Smooth muscle cell (in vitro differentiated cells): ENCODE results near the gene TRIM31. TPM values are rescaled to one million over a fixed set of nuclear protein-coding genes. Genes with fewer than 3 reads are reported as not detected.

Source experiments
- DNase-seq: peaks from one replicate; lab custom pipeline; 2025; ENCODE audit not compliant: unreplicated experiment; lab: John Stamatoyannopoulos, UW
- H2AFZ ChIP-seq: fragments of 200-600 bp; sonication (generic); 2 replicates; pipeline ENCODE4 v1.6.0; 2016; ENCODE audit warnings: antibody characterized with exemption, low read depth, mild to moderate bottlenecking
- H3F3A ChIP-seq: fragments of 200-600 bp; sonication (generic); 2 replicates; pipeline ENCODE4 v1.6.0; 2017; ENCODE audit warnings: antibody characterized with exemption, low read depth
- H3K27ac ChIP-seq: fragments of 200-600 bp; sonication (generic); 2 replicates; pipeline ENCODE4 v1.5.1; 2016; ENCODE audit warnings: low read depth, mild to moderate bottlenecking
- H3K27me3 ChIP-seq: fragments of 200-600 bp; sonication (generic); 2 replicates; pipeline ENCODE4 v1.6.1; 2016; ENCODE audit warnings: low read depth, mild to moderate bottlenecking
- H3K36me3 ChIP-seq: fragments of 200-600 bp; sonication (generic); 2 replicates; pipeline ENCODE4 v1.5.1; 2016; ENCODE audit warnings: low read depth
- H3K4me1 ChIP-seq: fragments of 200-600 bp; sonication (generic); 2 replicates; pipeline ENCODE4 v1.5.1; 2016; ENCODE audit warnings: low read depth
- H3K4me2 ChIP-seq: fragments of 200-600 bp; sonication (generic); 2 replicates; pipeline ENCODE4 v1.6.0; 2016; ENCODE audit warnings: mild to moderate bottlenecking
- H3K4me3 ChIP-seq: fragments of 200-600 bp; sonication (generic); 2 replicates; pipeline ENCODE4 v1.5.1; 2016; ENCODE audit warnings: mild to moderate bottlenecking
- H3K79me2 ChIP-seq: fragments of 200-600 bp; sonication (generic); 2 replicates; pipeline ENCODE4 v1.6.0; 2016; ENCODE audit warnings: low read depth, mild to moderate bottlenecking
- H3K9ac ChIP-seq: fragments of 200-600 bp; sonication (generic); 2 replicates; pipeline ENCODE4 v1.6.0; 2016; ENCODE audit warnings: low read depth
- H3K9me3 ChIP-seq: fragments of 200-600 bp; sonication (generic); replicated peaks from 2 replicates; pipeline ENCODE4 v1.5.1; 2016; ENCODE audit warnings: low read depth
- H4K20me1 ChIP-seq: fragments of 200-600 bp; sonication (generic); 2 replicates; pipeline ENCODE4 v1.6.0; 2016; ENCODE audit warnings: low read depth
- WGBS: methylation state at CpG from one replicate; pipeline ENCODE4 v1.1.7; 2016; ENCODE audit warnings: low lambda C conversion rate; 5-methylcytosine and 5-hydroxymethylcytosine counted together
- polyA plus RNA-seq: library from polyadenylated mRNA; unstranded; fragments of >200 nt; fragmentation: Nextera tagmentation; extraction: Ambion mirVana; gene quantifications from 2 replicates; pipeline ENCODE4 v1.2.1, GENCODE V29; 2016
- total RNA-seq: library from RNA; depleted of rRNA; stranded (reverse); fragments of >200 nt; gene quantifications from 2 replicates; pipeline ENCODE4 v1.2.3, GENCODE V29; 2014
- TF ChIP-seq, protein P1 (sequence below): fragments of 200-600 bp; sonication (generic); IDR thresholded peaks from 2 replicates; pipeline ENCODE4 v1.5.1; 2017; ENCODE audit warnings: borderline replicate concordance, mild to moderate bottlenecking, antibody characterized with exemption; ENCODE audit not compliant: insufficient read depth, poor library complexity, severe bottlenecking

The TRIM31 gene
- total and polyA plus RNA-seq, 2 experiments from 2014 or later, result 0.18 TPM; not detected in 1

GRCh38 chr6:30112402-30112994 lies 392 bp downstream of the TRIM31 start:
- TF ChIP-seq, protein P1, sequence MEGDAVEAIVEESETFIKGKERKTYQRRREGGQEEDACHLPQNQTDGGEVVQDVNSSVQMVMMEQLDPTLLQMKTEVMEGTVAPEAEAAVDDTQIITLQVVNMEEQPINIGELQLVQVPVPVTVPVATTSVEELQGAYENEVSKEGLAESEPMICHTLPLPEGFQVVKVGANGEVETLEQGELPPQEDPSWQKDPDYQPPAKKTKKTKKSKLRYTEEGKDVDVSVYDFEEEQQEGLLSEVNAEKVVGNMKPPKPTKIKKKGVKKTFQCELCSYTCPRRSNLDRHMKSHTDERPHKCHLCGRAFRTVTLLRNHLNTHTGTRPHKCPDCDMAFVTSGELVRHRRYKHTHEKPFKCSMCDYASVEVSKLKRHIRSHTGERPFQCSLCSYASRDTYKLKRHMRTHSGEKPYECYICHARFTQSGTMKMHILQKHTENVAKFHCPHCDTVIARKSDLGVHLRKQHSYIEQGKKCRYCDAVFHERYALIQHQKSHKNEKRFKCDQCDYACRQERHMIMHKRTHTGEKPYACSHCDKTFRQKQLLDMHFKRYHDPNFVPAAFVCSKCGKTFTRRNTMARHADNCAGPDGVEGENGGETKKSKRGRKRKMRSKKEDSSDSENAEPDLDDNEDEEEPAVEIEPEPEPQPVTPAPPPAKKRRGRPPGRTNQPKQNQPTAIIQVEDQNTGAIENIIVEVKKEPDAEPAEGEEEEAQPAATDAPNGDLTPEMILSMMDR, result no peak
- H3K27me3 ChIP-seq, result peaks cover 82% of the 10 kb centered on the region

GRCh38 chr6:30111266-30111856 lies 1.5 kb downstream of the TRIM31 start:
- Histone ChIP-seq H3K27me3 (peaks cover 85% of the 10 kb centered on the region), H3K9ac (no peak overlapping the region), H4K20me1 (no peaks in the 10 kb centered on the region), H3K27ac (no peak overlapping the region), H3K4me1 (no peaks in the 10 kb centered on the region), H3K4me3 (no peak overlapping the region), H3K4me2 (no peak overlapping the region), H3F3A (no peaks in the 10 kb centered on the region), H3K9me3 (no peaks in the 10 kb centered on the region), H3K36me3 (no peaks in the 10 kb centered on the region), H2AFZ (no peak overlapping the region), H3K79me2 (no peaks in the 10 kb centered on the region)
- 85% methylated on average over 27 of the region's 27 CpGs for WGBS
- TF ChIP-seq, protein P1, result no peak
- no peak for DNase-seq

More at GRCh38 chr6:30112402-30112994, 392 bp downstream of the TRIM31 start:
- H3K4me3 ChIP-seq, result no peak overlapping the region
- no peaks in the 10 kb centered on the region for H3K9me3 ChIP-seq
- H3K79me2 ChIP-seq, result no peaks in the 10 kb centered on the region
- no peak overlapping the region for H3K27ac ChIP-seq
- DNase-seq, result no peak
- H3K36me3 ChIP-seq, result no peaks in the 10 kb centered on the region
- H3K4me1 ChIP-seq, result no peaks in the 10 kb centered on the region
- H2AFZ ChIP-seq, result no peak overlapping the region
- 86% methylated on average over 10 of the region's 10 CpGs for WGBS
- H4K20me1 ChIP-seq, result no peaks in the 10 kb centered on the region
- H3F3A ChIP-seq, result no peaks in the 10 kb centered on the region
- H3K4me2 ChIP-seq, result no peak overlapping the region
- H3K9ac ChIP-seq, result no peak overlapping the region

- no peak for DNase-seq
- H3K36me3 ChIP-seq, result no peaks in the 10 kb centered on the region
- no peaks in the 10 kb centered on the region for H3K79me2 ChIP-seq
- H3K4me1 ChIP-seq, result peaks cover 17% of the 10 kb centered on the region
- H4K20me1 ChIP-seq, result no peaks in the 10 kb centered on the region
- H2AFZ ChIP-seq, result no peak overlapping the region
- H3K27me3 ChIP-seq, result peaks cover 71% of the 10 kb centered on the region
- WGBS, result 74% methylated on average over 2 of the region's 2 CpGs
- H3K9ac ChIP-seq, result no peak overlapping the region
- H3K27ac ChIP-seq, result no peak overlapping the region
- no peak overlapping the region for H3K4me2 ChIP-seq
- H3K9me3 ChIP-seq, result no peaks in the 10 kb centered on the region
- no peaks in the 10 kb centered on the region for H3F3A ChIP-seq
- TF ChIP-seq, protein P1, result no peak
- no peak overlapping the region for H3K4me3 ChIP-seq
These were observed 8.2 kb downstream of the TRIM31 start for GRCh38 chr6:30104661-30105060.

GRCh38 chr6:30103872-30104179 lies 9.1 kb downstream of the TRIM31 start:
- H3K4me3 ChIP-seq, result peak overlapping the region; percentile 51
- peak overlapping the region; percentile 85 for H3K4me2 ChIP-seq
- no peak overlapping the region for H3K27ac ChIP-seq
- peaks cover 73% of the 10 kb centered on the region for H3K27me3 ChIP-seq
- DNase-seq, result no peak
- no peaks in the 10 kb centered on the region for H3K36me3 ChIP-seq
- peak overlapping the region; percentile 84 for H2AFZ ChIP-seq
- H3K9me3 ChIP-seq, result no peaks in the 10 kb centered on the region
- H3K9ac ChIP-seq, result no peak overlapping the region
- H3K79me2 ChIP-seq, result no peaks in the 10 kb centered on the region
- peaks cover 17% of the 10 kb centered on the region for H3K4me1 ChIP-seq
- WGBS, result 48% methylated on average over 3 of the region's 3 CpGs
- TF ChIP-seq, protein P1, result no peak
- H4K20me1 ChIP-seq, result no peaks in the 10 kb centered on the region
- H3F3A ChIP-seq, result no peaks in the 10 kb centered on the region
